Fibroblast of lung (primary cell): Measurements from ENCODE around the gene ASGR1. TPM values are rescaled to one million over a fixed set of nuclear protein-coding genes. Genes with fewer than 3 reads are reported as not detected.

Source experiments
- DNase-seq, 2 donors: peaks; one replicate each; pipeline versions ENCODE4 v3.0.0 to v3.0.0-alpha.2; 2010; ENCODE audit warnings: low read depth in 2 of 2
- H2AFZ ChIP-seq: 2 replicates; pipeline ENCODE4 v1.5.1; 2012; ENCODE audit warnings: low read length, control low read depth, inconsistent platforms
- H3K27ac ChIP-seq: 2 replicates; pipeline ENCODE4 v1.5.1; 2011; ENCODE audit warnings: low read length, control low read depth; ENCODE audit not compliant: insufficient read depth
- H3K27me3 ChIP-seq: 2 replicates; pipeline ENCODE4 v1.5.1; 2011; ENCODE audit warnings: mild to moderate bottlenecking, low read length; ENCODE audit not compliant: control insufficient read depth, insufficient read depth
- H3K36me3 ChIP-seq: 2 replicates; pipeline ENCODE4 v1.5.1; 2011; ENCODE audit warnings: low read length; ENCODE audit not compliant: control insufficient read depth, insufficient read depth
- H3K4me1 ChIP-seq: 2 replicates; pipeline ENCODE4 v1.5.1; 2011; ENCODE audit warnings: low read length; ENCODE audit not compliant: control insufficient read depth, insufficient read depth; ENCODE audit errors: extremely low read depth
- H3K4me2 ChIP-seq: 2 replicates; pipeline ENCODE4 v1.5.1; 2011; ENCODE audit warnings: low read length, control low read depth; ENCODE audit not compliant: insufficient read depth; ENCODE audit errors: extremely low read depth
- H3K4me3 ChIP-seq, 4 experiments: fragments of 200-600 bp in 1 of 4; sonication (generic) in 1 of 4; replicated peaks in 1 of 4; 2 replicates each; pipeline ENCODE4 v1.5.1; 2011 to 2016; ENCODE audit warnings: low read length in 4 of 4, low read depth in 3 of 4, mild to moderate bottlenecking in 3 of 4, control low read depth in 2 of 4, inconsistent platforms in 1 of 4, mixed read lengths in 1 of 4; ENCODE audit not compliant: insufficient read depth in 1 of 4; ENCODE audit errors: control extremely low read depth in 1 of 4
- H3K79me2 ChIP-seq: 2 replicates; pipeline ENCODE4 v1.5.1; 2012; ENCODE audit warnings: mild to moderate bottlenecking, low read length, inconsistent platforms; ENCODE audit not compliant: control insufficient read depth, insufficient read depth
- H3K9ac ChIP-seq: 2 replicates; pipeline ENCODE4 v1.5.1; 2011; ENCODE audit warnings: mild to moderate bottlenecking, low read length, control low read depth; ENCODE audit not compliant: insufficient read depth
- H3K9me3 ChIP-seq: 2 replicates; pipeline ENCODE4 v1.5.1; 2012; ENCODE audit warnings: low read depth, low read length; ENCODE audit not compliant: control insufficient read depth, insufficient read depth
- H4K20me1 ChIP-seq: 2 replicates; pipeline ENCODE4 v1.5.1; 2011; ENCODE audit warnings: low read length; ENCODE audit not compliant: control insufficient read depth, insufficient read depth; ENCODE audit errors: extremely low read depth
- EZH2 ChIP-seq: IDR thresholded peaks from 2 replicates; pipeline ENCODE4 v1.5.1; 2012; ENCODE audit warnings: low read length, control low read depth, mild to moderate bottlenecking; ENCODE audit errors: missing control alignments
- polyA plus RNA-seq, 2 donors: library from polyadenylated mRNA; depleted of rRNA in 1 of 2; stranded (reverse) in 1 of 2; unstranded in 1 of 2; fragments of >200 nt; gene quantifications; 2 replicates each; pipeline ENCODE4 v1.2.1, GENCODE V29; 2011 to 2012; ENCODE audit warnings: missing spikeins in 1 of 2
- total RNA-seq: library from RNA; depleted of rRNA; stranded (reverse); fragments of >200 nt; gene quantifications from 2 replicates; pipeline ENCODE4 v1.2.1, GENCODE V29; 2014
- TF ChIP-seq, protein P1 (sequence below), 2 donors: IDR thresholded peaks in 1 of 2; conservative IDR thresholded peaks in 1 of 2; 1 replicate in 1 of 2; 2 replicates in 1 of 2; pipeline ENCODE4 v1.5.1; 2011 to 2012; ENCODE audit warnings: low read length in 2 of 2, control low read depth in 1 of 2, inconsistent platforms in 1 of 2, low read depth in 1 of 2, mild to moderate bottlenecking in 1 of 2

The ASGR1 gene
- total and polyA plus RNA-seq, 2 donors (not counting 1 experiment from before 2014, with no cell fraction given) = 0.14 to 0.66 TPM

DNA sequence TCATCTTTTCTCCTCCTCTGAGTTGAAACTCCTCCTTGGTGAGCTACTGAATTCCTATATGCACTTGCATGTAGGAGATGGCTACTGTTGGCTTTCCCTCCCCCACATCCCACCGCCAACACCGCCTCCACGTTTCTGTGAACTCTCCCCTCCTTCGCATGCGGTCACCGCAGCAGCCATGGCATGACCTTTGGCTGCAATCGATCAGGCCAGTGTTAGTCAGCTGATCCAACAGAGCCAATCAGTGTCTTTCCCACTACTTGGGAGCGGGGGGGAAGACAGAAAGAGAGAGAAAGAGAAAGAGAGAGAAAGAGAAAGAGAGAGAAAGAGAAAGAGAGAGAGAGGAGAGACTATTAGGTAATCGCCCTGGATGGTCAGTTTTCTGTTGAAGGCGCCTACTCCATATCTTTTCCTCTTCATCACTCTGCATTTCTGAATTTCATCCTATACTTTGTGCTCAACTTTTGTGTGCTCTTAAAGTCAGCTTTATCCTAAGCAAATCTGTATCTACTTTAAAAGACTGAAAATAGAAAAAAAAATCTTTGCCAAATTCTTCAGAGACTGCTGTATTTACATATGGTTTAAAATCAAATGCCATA is 22.7 kb downstream of the ASGR1 start:
- H3K9ac ChIP-seq = no peak overlapping the region
- no peak for TF ChIP-seq EZH2
- TF ChIP-seq, protein P1, sequence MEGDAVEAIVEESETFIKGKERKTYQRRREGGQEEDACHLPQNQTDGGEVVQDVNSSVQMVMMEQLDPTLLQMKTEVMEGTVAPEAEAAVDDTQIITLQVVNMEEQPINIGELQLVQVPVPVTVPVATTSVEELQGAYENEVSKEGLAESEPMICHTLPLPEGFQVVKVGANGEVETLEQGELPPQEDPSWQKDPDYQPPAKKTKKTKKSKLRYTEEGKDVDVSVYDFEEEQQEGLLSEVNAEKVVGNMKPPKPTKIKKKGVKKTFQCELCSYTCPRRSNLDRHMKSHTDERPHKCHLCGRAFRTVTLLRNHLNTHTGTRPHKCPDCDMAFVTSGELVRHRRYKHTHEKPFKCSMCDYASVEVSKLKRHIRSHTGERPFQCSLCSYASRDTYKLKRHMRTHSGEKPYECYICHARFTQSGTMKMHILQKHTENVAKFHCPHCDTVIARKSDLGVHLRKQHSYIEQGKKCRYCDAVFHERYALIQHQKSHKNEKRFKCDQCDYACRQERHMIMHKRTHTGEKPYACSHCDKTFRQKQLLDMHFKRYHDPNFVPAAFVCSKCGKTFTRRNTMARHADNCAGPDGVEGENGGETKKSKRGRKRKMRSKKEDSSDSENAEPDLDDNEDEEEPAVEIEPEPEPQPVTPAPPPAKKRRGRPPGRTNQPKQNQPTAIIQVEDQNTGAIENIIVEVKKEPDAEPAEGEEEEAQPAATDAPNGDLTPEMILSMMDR (conservative IDR thresholded peaks at IDR 0.05 in 1 of 2, IDR thresholded peaks at IDR 0.05 in 1 of 2; ENCODE audit: low read depth in 1 of 2, low read length in 2 of 2) = no peak
- no peak for DNase-seq
- no peak overlapping the region for H3K27ac ChIP-seq
- H3K4me1 ChIP-seq = no peaks in the 10 kb centered on the region
- H3K9me3 ChIP-seq = no peaks in the 10 kb centered on the region
- no peaks in the 10 kb centered on the region for H3K79me2 ChIP-seq
- no peaks in the 10 kb centered on the region for H4K20me1 ChIP-seq
- no peak overlapping the region for H3K4me3 ChIP-seq
- no peaks in the 10 kb centered on the region for H3K27me3 ChIP-seq
- H3K4me2 ChIP-seq = peak overlapping the region; percentile 32
- H3K36me3 ChIP-seq = no peaks in the 10 kb centered on the region
- H2AFZ ChIP-seq = no peak overlapping the region

DNA sequence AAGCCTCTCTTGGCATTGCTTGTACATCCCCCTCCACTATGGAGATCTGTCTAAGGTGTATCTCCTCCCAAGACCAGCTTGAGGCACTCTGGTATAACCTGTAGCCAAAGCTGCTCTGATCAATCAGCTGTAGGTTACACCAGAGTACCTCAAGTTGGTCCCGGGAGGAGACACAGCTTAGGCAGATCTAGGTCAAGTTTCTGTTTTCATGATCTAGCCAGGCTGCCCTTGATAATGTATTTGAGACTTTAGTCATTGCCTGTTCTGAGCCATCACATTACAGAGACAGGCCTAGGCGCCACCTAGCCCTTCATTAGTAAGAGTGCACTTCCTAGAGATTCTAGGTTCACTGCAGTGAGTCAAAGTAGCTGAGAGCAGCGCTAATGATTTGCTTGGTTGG is 31.4 kb downstream of the ASGR1 start:
- DNase-seq = no peak
- H4K20me1 ChIP-seq = no peaks in the 10 kb centered on the region
- no peaks in the 10 kb centered on the region for H3K4me1 ChIP-seq
- H3K27ac ChIP-seq = no peak overlapping the region
- no peaks in the 10 kb centered on the region for H3K9me3 ChIP-seq
- peaks cover 10% of the 10 kb centered on the region for H3K27me3 ChIP-seq
- no peaks in the 10 kb centered on the region for H3K79me2 ChIP-seq
- H3K36me3 ChIP-seq = no peaks in the 10 kb centered on the region
- no peak overlapping the region for H3K9ac ChIP-seq
- H2AFZ ChIP-seq = no peak overlapping the region
- TF ChIP-seq, protein P1 (conservative IDR thresholded peaks at IDR 0.05 in 1 of 2, IDR thresholded peaks at IDR 0.05 in 1 of 2; ENCODE audit: low read depth in 1 of 2, low read length in 2 of 2) = no peak
- no peak for TF ChIP-seq EZH2
- H3K4me3 ChIP-seq = no peak overlapping the region
- H3K4me2 ChIP-seq = no peak overlapping the region

DNA sequence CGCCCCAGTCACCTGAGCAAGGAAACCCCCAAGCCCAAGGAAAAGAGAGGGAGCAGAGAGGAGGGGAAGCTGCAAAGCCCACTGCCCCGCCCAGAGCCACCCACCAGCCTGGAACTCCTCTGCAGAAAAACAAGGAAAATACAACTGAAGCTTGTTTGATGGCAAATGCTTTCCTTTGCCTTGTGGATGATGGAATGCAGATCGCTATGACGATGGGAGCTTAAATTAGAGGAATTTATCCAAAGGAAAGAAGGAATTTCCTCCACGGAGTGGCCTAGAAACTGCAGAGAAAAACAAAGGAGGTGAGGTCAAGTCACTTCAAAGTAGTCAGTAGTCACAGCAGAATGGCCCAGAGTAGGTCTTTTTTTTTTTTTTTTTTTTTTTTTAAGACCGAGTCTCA is 33.1 kb downstream of the ASGR1 start:
- no peaks in the 10 kb centered on the region for H4K20me1 ChIP-seq
- DNase-seq = peak in 1 of 2 donors; percentile 35
- no peaks in the 10 kb centered on the region for H3K79me2 ChIP-seq
- H3K36me3 ChIP-seq = no peaks in the 10 kb centered on the region
- no peak overlapping the region for H3K27ac ChIP-seq
- no peaks in the 10 kb centered on the region for H3K4me1 ChIP-seq
- no peak overlapping the region for H3K4me2 ChIP-seq
- H3K9ac ChIP-seq = no peak overlapping the region
- TF ChIP-seq EZH2 = no peak
- TF ChIP-seq, protein P1 (conservative IDR thresholded peaks at IDR 0.05 in 1 of 2, IDR thresholded peaks at IDR 0.05 in 1 of 2; ENCODE audit: low read depth in 1 of 2, low read length in 2 of 2) = no peak
- H3K27me3 ChIP-seq = peaks cover 13% of the 10 kb centered on the region
- H3K4me3 ChIP-seq = no peak overlapping the region
- no peaks in the 10 kb centered on the region for H3K9me3 ChIP-seq
- H2AFZ ChIP-seq = no peak overlapping the region
